Fibroblast of skin of abdomen (primary cell): Measurements from ENCODE around the gene L3MBTL3.

Source experiments
- DNase-seq: peaks from one replicate; pipeline ENCODE4 v3.0.0-alpha.2; 2013

L3MBTL3 gene

DNA sequence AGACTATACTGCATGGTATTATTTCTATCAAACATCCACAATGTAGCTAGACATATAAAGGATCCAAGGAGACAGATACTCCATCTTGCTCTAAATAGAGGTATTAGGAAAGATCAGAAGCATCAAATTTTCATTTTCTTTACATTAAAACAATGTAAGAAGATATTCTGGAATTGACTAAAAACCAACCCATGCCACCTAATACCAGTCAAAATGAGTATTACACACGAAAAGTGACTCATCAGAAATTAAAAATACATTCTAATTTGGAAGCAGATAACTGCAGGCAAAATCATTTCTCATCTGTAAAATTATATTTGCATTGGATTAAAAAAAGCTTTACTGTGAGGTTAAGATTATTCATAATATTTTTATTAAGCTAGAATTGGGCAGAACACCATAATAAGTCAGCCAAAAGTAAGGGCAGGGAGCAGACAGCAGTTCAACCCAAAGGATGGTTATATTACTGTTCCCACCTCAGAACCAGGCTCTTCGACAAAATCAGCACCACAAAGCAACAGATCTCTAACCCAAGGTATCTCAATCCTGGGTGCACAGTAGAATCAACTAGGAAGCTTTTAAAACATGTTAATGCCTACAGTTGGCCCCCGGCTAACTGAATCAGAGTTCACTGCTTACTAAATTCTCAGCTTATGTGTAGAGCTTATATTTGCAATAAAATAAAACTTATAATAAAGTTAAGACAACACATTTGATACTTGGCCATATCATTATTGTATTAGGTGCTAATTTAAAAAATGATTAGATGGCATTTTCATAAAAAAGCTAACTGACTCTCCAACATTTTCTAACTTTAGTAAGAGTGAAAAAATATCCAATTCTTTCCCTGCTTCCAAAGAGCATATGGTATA is 169.2 kb downstream of the L3MBTL3 start:
- DNase-seq = no peak

DNA sequence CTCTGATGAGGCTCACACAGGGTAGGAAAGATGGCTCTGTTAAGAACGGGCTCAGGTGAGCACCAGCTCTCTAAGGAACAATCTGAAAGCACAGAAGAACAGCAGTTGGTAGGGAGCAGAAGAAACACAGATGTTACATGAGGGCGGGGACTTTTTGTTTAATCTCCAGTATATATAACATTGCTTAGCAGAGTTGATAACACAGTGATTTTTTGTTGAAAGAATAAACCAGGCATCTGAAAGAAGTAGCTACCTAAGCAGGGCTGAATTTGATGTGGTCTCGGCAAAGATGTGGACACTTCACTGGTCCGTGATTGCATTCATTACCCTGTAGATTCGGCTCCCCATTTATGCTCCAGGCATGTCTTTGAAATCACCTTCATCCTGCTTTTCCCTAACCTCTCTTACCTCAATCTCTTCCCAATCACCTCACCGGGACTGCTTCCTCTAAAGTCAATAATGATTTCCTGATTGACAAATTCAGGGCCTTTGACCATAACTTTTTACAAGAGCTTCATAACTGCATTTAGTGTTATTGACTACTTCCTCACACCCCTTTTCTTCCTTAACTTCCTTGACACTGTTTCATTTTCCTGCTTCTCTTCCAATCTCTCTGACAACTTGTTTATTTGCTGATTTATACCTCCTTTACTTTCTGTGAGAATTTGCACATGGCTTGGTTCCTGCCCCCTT is 170.0 kb downstream of the L3MBTL3 start:
- DNase-seq = no peak

DNA sequence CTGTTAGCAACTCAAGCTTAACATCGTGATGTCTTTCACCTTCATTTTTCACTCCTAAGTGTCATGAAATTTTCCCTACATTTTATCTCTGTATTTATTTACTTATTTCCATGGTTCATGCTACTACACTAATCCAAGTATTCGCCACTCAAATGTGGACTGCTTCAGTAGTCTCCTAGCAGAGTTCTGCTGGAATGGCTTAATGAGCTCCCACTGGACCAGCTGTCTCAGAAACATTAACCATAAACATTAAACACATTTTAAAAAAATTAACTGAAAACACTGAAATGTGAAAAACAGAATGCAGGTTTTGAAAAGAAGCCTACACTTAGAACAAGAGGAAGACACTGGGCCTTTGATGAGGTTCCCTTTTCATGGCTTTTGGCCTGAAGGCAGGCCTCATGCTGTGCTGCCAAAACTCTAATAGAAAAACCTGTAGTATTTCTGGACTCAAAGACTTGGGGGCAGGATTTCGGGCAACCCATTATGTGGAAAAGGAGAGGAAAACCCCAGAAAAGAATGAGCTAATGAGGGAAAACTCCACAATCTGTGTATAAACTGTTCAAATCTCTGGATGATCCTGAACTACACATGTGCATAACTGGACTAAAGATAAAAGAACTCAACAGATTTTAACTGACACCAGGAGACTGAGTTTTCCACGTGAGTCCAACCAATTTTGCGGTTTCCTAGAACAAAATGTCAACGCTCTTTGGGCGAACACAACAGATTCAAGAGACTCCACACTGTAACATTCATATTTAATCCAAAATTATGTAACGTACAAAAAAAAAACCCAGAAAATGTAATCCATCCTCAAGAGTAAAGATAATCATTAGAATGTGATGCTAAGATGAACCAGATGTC is 171.4 kb downstream of the L3MBTL3 start:
- DNase-seq = no peak
